Measurements from ENCODE around the gene MIA2.

DNA sequence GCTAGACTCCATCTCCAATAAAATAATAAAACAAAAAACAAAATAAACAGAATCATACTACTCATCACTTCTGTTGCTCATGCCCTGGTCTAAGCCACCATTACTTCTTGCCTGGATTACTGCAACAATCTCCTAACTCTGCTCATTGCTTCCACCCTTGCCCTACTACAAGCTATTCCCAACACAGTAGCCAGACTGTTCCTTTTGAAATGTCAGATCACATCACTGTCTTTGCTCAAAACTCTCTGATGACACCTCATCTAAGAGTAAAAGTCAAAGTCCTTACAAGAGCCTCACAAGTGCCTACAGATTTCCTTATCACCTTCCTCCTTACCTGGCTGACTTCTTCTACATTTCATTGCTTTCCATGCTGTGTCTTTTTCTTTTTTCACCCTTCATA, 188.5 kb downstream of the MIA2 start:
- TF ChIP-seq CTCF (IDR thresholded peaks at IDR 0.05) = no peak
- no peak for TF ChIP-seq POLR2A (IDR thresholded peaks at IDR 0.05)

All from body of pancreas (tissue), 4 donors.